Measurements from ENCODE around the gene TMEM209.
"Not testable (repeated sequence)": the region's sequence is repeated elsewhere in the genome, so short reads cannot be mapped to it uniquely, and the experiment has no call there.

Gene TMEM209

GRCh38 chr7:130129011-130129411 lies 76.2 kb downstream of the TMEM209 start:
- FAIRE-seq (no peak), DNase-seq (ENCODE audit: low spot score) (no peak)

- FAIRE-seq (no peak), DNase-seq (ENCODE audit: low spot score) (no peak)
These were observed 77.3 kb downstream of the TMEM209 start for GRCh38 chr7:130127821-130128317.

GRCh38 chr7:130127404-130127803 lies 77.8 kb downstream of the TMEM209 start:
- FAIRE-seq: no peak
- DNase-seq (ENCODE audit: low spot score): no peak

- not testable (repeated sequence) for FAIRE-seq; DNase-seq (ENCODE audit: low spot score)
These were observed 78.4 kb downstream of the TMEM209 start for GRCh38 chr7:130126840-130127239.

- DNase-seq (ENCODE audit: low spot score): no peak
- no peak for FAIRE-seq
These were observed 80.5 kb downstream of the TMEM209 start for GRCh38 chr7:130124711-130125110.

- DNase-seq (ENCODE audit: low spot score): no peak
- FAIRE-seq: no peak
These were observed 81.7 kb downstream of the TMEM209 start for GRCh38 chr7:130123501-130123900.

- FAIRE-seq: no peak
These were observed 86.4 kb downstream of the TMEM209 start for GRCh38 chr7:130118801-130119200.

GRCh38 chr7:130118294-130118693 lies 86.9 kb downstream of the TMEM209 start:
- FAIRE-seq: no peak

More at GRCh38 chr7:130118801-130119200, 86.4 kb downstream of the TMEM209 start:
- no peak for DNase-seq (ENCODE audit: low spot score)

GRCh38 chr7:130114776-130115175 lies 90.4 kb downstream of the TMEM209 start:
- DNase-seq (ENCODE audit: low spot score): no peak
- FAIRE-seq: no peak

More at GRCh38 chr7:130118294-130118693, 86.9 kb downstream of the TMEM209 start:
- no peak for DNase-seq (ENCODE audit: low spot score)

All from RCC 7860 (cell line).